GM19467 (cell line): Measurements from ENCODE around the gene ESR2.

ENCODE experiments used
- ATAC-seq: cut with Tn5 transposase; IDR thresholded peaks from one replicate; pipeline ENCODE4 v1.9.1; 2021; ENCODE audit warnings: mild to moderate bottlenecking, moderate library complexity; ENCODE audit not compliant: unreplicated experiment

The ESR2 gene

GRCh38 chr14:64095620-64096019 lies 198.6 kb downstream of the ESR2 start:
- ATAC-seq = no peak

- no peak for ATAC-seq
Measured at GRCh38 chr14:64092940-64093339, 201.2 kb downstream of the ESR2 start.

- no peak for ATAC-seq
Measured at GRCh38 chr14:64092338-64092737, 201.8 kb downstream of the ESR2 start.

- no peak for ATAC-seq
Measured at GRCh38 chr14:64091217-64091616, 203.0 kb downstream of the ESR2 start.

- ATAC-seq = no peak
Measured at GRCh38 chr14:64089920-64090319, 204.3 kb downstream of the ESR2 start.

- no peak for ATAC-seq
Measured at GRCh38 chr14:64088647-64088964, 205.6 kb downstream of the ESR2 start.

GRCh38 chr14:64082837-64083236 lies 211.3 kb downstream of the ESR2 start:
- ATAC-seq = no peak

- no peak for ATAC-seq
Measured at GRCh38 chr14:64081174-64081746, 212.9 kb downstream of the ESR2 start.

GRCh38 chr14:64080452-64080851 lies 213.7 kb downstream of the ESR2 start:
- no peak for ATAC-seq

- no peak for ATAC-seq
Measured at GRCh38 chr14:64075613-64076005, 218.6 kb downstream of the ESR2 start.

GRCh38 chr14:64074961-64075612 lies 219.1 kb downstream of the ESR2 start:
- no peak for ATAC-seq

- ATAC-seq = no peak
Measured at GRCh38 chr14:64069634-64070359, 224.4 kb downstream of the ESR2 start.

- ATAC-seq = no peak
Measured at GRCh38 chr14:64064447-64064846, 229.7 kb downstream of the ESR2 start.

- ATAC-seq = no peak
Measured at GRCh38 chr14:64062381-64063115, 231.6 kb downstream of the ESR2 start.

GRCh38 chr14:64061706-64062105 lies 232.5 kb downstream of the ESR2 start:
- ATAC-seq = no peak

- no peak for ATAC-seq
Measured at GRCh38 chr14:64061115-64061514, 233.1 kb downstream of the ESR2 start.

- no peak for ATAC-seq
Measured at GRCh38 chr14:64060648-64061096, 233.5 kb downstream of the ESR2 start.

GRCh38 chr14:64060199-64060545 lies 234.0 kb downstream of the ESR2 start:
- ATAC-seq = no peak

- ATAC-seq = no peak
Measured at GRCh38 chr14:64059454-64060198, 234.5 kb downstream of the ESR2 start.

GRCh38 chr14:64053694-64054669 lies 240.2 kb downstream of the ESR2 start:
- no peak for ATAC-seq
